ENCODE data around the gene SAP30.

DNA sequence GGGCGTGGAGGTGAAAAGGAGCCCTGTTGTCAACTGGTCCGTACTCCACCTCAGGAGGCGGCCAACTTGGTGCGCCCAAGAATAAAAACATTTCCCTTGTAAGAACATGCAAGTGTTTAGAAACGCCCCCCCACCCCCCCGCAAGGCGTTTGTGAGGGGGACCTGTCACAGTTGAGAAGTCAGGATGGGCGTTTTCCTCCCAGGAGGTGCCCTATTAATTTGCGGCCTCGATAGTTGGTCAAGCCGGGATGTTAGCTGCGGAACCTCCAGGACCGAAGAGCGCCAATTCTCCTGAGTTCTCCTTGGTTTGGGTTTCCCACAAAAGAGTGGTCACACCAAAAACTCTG is 651 bp upstream of the SAP30 start:
- TF ChIP-seq EZH2 (IDR thresholded peaks at IDR 0.05; ENCODE audit: insufficient read depth, low read length), result no peak
- TF ChIP-seq, protein P1, sequence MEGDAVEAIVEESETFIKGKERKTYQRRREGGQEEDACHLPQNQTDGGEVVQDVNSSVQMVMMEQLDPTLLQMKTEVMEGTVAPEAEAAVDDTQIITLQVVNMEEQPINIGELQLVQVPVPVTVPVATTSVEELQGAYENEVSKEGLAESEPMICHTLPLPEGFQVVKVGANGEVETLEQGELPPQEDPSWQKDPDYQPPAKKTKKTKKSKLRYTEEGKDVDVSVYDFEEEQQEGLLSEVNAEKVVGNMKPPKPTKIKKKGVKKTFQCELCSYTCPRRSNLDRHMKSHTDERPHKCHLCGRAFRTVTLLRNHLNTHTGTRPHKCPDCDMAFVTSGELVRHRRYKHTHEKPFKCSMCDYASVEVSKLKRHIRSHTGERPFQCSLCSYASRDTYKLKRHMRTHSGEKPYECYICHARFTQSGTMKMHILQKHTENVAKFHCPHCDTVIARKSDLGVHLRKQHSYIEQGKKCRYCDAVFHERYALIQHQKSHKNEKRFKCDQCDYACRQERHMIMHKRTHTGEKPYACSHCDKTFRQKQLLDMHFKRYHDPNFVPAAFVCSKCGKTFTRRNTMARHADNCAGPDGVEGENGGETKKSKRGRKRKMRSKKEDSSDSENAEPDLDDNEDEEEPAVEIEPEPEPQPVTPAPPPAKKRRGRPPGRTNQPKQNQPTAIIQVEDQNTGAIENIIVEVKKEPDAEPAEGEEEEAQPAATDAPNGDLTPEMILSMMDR (IDR thresholded peaks at IDR 0.05; ENCODE audit: insufficient read depth, low read depth, low read length), result no peak

Measured in astrocyte (in vitro differentiated cells and primary cell).